PC-9 (cell line): ENCODE measurements around the gene LAYN. TPM values are rescaled to one million over a fixed set of nuclear protein-coding genes. Genes with fewer than 3 reads are reported as not detected.

Source experiments
- BruUV-seq: library from RNA; stranded (reverse); fragments of 400-500 nt; replicated peaks from 2 replicates; lab custom pipeline; 2021; lab: Mats Ljungman, UMichigan
- CTCF ChIA-PET: fragments of 300-600 bp; sonication (Branson Sonifier 250); formaldehyde crosslinking; loops from one replicate; lab custom pipeline; 2022; ENCODE audit warnings: antibody characterized with exemption; lab: Charles Lee
- POLR2A ChIA-PET: fragments of 300-600 bp; sonication (Branson Sonifier 250); formaldehyde crosslinking; loops from one replicate; lab custom pipeline; 2022; ENCODE audit warnings: antibody characterized with exemption; ENCODE audit not compliant: unreplicated experiment; lab: Charles Lee
- DNase-seq, 2 experiments: peaks; one replicate each; pipeline versions ENCODE4 v3.0.0 to v3.0.0-alpha.2; 2015 to 2022; ENCODE audit warnings: mixed read lengths in 1 of 2
- H2AFZ ChIP-seq: fragments of 200-600 bp; sonication (generic); 2 replicates; pipeline ENCODE4 v1.8.1; 2017; ENCODE audit warnings: antibody characterized with exemption
- H3F3A ChIP-seq: fragments of 200-600 bp; sonication (generic); 2 replicates; pipeline ENCODE4 v1.8.1; 2017; ENCODE audit warnings: antibody characterized with exemption, mild to moderate bottlenecking, low read depth; ENCODE audit not compliant: insufficient read depth
- H3K27ac ChIP-seq: fragments of 200-600 bp; sonication (generic); 2 replicates; pipeline ENCODE4 v1.6.1; 2016; ENCODE audit warnings: mixed run types
- H3K27me3 ChIP-seq: fragments of 200-600 bp; sonication (generic); 2 replicates; pipeline ENCODE4 v1.6.1; 2016; ENCODE audit warnings: low read depth, mixed run types; ENCODE audit not compliant: insufficient read depth
- H3K36me3 ChIP-seq: fragments of 200-600 bp; sonication (generic); 2 replicates; pipeline ENCODE4 v1.6.1; 2016; ENCODE audit warnings: low read depth, mixed run types
- H3K4me1 ChIP-seq: fragments of 200-600 bp; sonication (generic); replicated peaks from 2 replicates; pipeline ENCODE4 v1.6.1; 2016; ENCODE audit warnings: mixed run types; ENCODE audit not compliant: insufficient read depth
- H3K4me2 ChIP-seq: fragments of 200-600 bp; sonication (generic); 2 replicates; pipeline ENCODE4 v1.6.1; 2017; ENCODE audit warnings: mixed run types
- H3K4me3 ChIP-seq: fragments of 200-600 bp; sonication (generic); 2 replicates; pipeline ENCODE4 v1.6.1; 2016; ENCODE audit warnings: mixed run types
- H3K79me2 ChIP-seq: fragments of 200-600 bp; sonication (generic); 2 replicates; pipeline ENCODE4 v1.6.1; 2017; ENCODE audit warnings: low read depth, mixed run types
- H3K9me2 ChIP-seq: fragments of 200-600 bp; sonication (generic); 2 replicates; pipeline ENCODE4 v1.8.1; 2017; ENCODE audit warnings: mild to moderate bottlenecking; ENCODE audit not compliant: insufficient read depth
- H3K9me3 ChIP-seq: fragments of 200-600 bp; sonication (generic); 2 replicates; pipeline ENCODE4 v1.8.1; 2016; ENCODE audit warnings: low read depth; ENCODE audit not compliant: insufficient read depth
- H4K20me1 ChIP-seq: fragments of 200-600 bp; sonication (generic); 2 replicates; pipeline ENCODE4 v1.8.1; 2017; ENCODE audit not compliant: insufficient read depth
- EZH2 ChIP-seq: fragments of 200-600 bp; sonication (generic); IDR thresholded peaks from 2 replicates; pipeline ENCODE4 v1.8.0; 2017; ENCODE audit warnings: antibody characterized with exemption, low read depth
- intact Hi-C: fragments of 100-400 bp; cut with micrococcal nuclease; formaldehyde crosslinking; loops from one replicate; pipeline ENCODE4 v1.10.0; 2022; ENCODE audit not compliant: unreplicated experiment
- total RNA-seq: library from RNA; stranded (reverse); gene quantifications from 2 replicates; pipeline ENCODE4 v1.2.3, GENCODE V29; 2021
- TF ChIP-seq, protein P1 (sequence below): fragments of 200-600 bp; sonication (generic); conservative IDR thresholded peaks from 2 replicates; pipeline ENCODE4 v1.6.1; 2017; ENCODE audit warnings: mixed run types, antibody characterized with exemption, mild to moderate bottlenecking, moderate library complexity

The LAYN gene
- total RNA-seq, 1 experiment from 2014 or later = 19.9 TPM

DNA sequence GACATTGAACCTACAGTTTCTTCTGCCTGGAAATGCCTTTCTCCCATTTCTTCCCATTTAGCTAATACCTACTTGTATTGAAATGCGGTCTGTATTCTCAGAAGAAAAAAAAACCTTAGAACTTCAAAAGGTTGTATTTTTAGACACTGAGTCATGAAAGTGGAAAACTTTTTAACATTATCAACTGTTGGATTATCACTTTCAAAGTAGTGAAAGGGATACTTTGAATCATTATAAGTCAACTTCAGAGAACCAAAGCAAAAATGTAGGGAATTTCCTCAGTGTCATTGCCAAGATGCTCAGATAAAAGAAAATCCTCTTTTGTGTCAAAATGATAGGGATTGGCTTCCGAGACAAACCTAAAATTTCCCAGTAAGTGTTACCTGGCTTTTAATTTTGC lies 19.4 kb upstream of the LAYN start:
- Histone ChIP-seq H3K36me3 (no peaks in the 10 kb centered on the region), H3K4me1 (peaks cover 3% of the 10 kb centered on the region), H3K79me2 (no peaks in the 10 kb centered on the region), H2AFZ (no peak overlapping the region), H4K20me1 (no peaks in the 10 kb centered on the region), H3K27ac (no peak overlapping the region), H3K27me3 (no peaks in the 10 kb centered on the region), H3F3A (no peaks in the 10 kb centered on the region; the same call in 1 of the 2 replicates), H3K9me3 (no peaks in the 10 kb centered on the region), H3K4me3 (no peak overlapping the region), H3K9me2 (0 out of 2 replicates have a peak, but pooled peaks cover 11% of the 10 kb centered on the region), H3K4me2 (no peak overlapping the region)
- no TSS peak for BruUV-seq
- CTCF ChIA-PET = no interaction called here
- POLR2A ChIA-PET = no interaction called here
- intact Hi-C loops = no loop called here
- DNase-seq = no peak
- no peak for TF ChIP-seq EZH2
- TF ChIP-seq, protein P1, sequence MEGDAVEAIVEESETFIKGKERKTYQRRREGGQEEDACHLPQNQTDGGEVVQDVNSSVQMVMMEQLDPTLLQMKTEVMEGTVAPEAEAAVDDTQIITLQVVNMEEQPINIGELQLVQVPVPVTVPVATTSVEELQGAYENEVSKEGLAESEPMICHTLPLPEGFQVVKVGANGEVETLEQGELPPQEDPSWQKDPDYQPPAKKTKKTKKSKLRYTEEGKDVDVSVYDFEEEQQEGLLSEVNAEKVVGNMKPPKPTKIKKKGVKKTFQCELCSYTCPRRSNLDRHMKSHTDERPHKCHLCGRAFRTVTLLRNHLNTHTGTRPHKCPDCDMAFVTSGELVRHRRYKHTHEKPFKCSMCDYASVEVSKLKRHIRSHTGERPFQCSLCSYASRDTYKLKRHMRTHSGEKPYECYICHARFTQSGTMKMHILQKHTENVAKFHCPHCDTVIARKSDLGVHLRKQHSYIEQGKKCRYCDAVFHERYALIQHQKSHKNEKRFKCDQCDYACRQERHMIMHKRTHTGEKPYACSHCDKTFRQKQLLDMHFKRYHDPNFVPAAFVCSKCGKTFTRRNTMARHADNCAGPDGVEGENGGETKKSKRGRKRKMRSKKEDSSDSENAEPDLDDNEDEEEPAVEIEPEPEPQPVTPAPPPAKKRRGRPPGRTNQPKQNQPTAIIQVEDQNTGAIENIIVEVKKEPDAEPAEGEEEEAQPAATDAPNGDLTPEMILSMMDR = no peak

DNA sequence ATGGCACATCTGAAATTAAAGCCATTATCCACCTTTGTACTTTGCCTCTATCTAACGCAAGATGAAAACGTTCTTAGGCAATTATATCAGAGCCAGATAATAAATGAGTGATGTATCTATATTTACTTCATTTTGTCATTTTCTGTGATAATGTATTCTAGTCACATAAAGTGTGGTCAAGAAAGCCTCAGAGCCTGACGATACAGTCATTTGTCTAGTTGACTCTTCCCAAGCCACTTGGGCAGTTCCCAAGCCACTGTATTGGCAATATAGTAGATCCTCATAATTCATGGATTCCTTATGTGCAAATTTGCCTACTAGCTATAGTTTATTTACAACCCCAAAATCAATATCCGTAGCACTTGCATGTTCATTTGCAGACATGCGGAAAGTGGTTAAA lies 18.1 kb upstream of the LAYN start:
- no peak overlapping the region for H2AFZ ChIP-seq
- H4K20me1 ChIP-seq = no peaks in the 10 kb centered on the region
- H3K36me3 ChIP-seq = no peaks in the 10 kb centered on the region
- H3K27me3 ChIP-seq = no peaks in the 10 kb centered on the region
- BruUV-seq = no TSS peak
- DNase-seq = no peak
- H3K4me1 ChIP-seq = peaks cover 15% of the 10 kb centered on the region
- TF ChIP-seq EZH2 = no peak
- TF ChIP-seq, protein P1 = no peak
- no peak overlapping the region for H3K27ac ChIP-seq
- intact Hi-C loops = no loop called here
- H3K4me3 ChIP-seq = no peak overlapping the region
- 0 out of 2 replicates have a peak, but pooled peaks cover 11% of the 10 kb centered on the region for H3K9me2 ChIP-seq
- ChIA-PET POLR2A (no interaction called here), CTCF (no interaction called here)
- no peaks in the 10 kb centered on the region; the same call in 1 of the 2 replicates for H3F3A ChIP-seq
- no peaks in the 10 kb centered on the region for H3K9me3 ChIP-seq
- H3K79me2 ChIP-seq = no peaks in the 10 kb centered on the region
- H3K4me2 ChIP-seq = no peak overlapping the region

DNA sequence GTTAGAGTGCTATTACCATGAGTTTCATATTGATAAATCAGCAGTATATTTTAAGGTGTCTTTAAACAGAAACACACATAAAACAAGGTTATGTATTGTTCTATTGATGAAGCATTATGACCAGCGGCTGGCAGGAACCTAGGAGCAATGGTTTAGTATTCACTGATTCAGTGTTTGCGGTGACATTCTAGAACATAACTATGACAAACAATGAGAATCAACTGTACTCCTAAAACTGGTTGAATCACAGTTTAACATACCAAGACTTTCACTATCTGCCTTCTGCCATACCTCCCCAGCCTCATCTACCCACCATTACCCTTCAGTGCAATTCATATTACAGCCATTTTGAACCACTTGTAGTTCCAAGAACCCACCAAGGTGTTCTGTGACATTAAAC lies 17.2 kb upstream of the LAYN start:
- intact Hi-C loops = no loop called here
- Histone ChIP-seq H4K20me1 (no peaks in the 10 kb centered on the region), H3F3A (no peaks in the 10 kb centered on the region; the same call in 1 of the 2 replicates), H3K9me3 (no peaks in the 10 kb centered on the region), H3K27me3 (no peaks in the 10 kb centered on the region), H3K9me2 (0 out of 2 replicates have a peak, but pooled peaks cover 5% of the 10 kb centered on the region), H3K4me1 (peaks cover 15% of the 10 kb centered on the region), H3K36me3 (no peaks in the 10 kb centered on the region), H3K27ac (no peak overlapping the region), H3K4me2 (no peak overlapping the region), H3K4me3 (no peak overlapping the region), H3K79me2 (no peaks in the 10 kb centered on the region), H2AFZ (no peak overlapping the region)
- ChIA-PET CTCF (no interaction called here), POLR2A (no interaction called here)
- BruUV-seq = no TSS peak
- no peak for DNase-seq
- no peak for TF ChIP-seq EZH2
- TF ChIP-seq, protein P1 = no peak
